ENCODE results near the gene KANSL1. TPM values are rescaled to one million over a fixed set of nuclear protein-coding genes. Genes with fewer than 3 reads are reported as not detected.
"Not testable (repeated sequence)": the region's sequence is repeated elsewhere in the genome, so short reads cannot be mapped to it uniquely, and the experiment has no call there.

KANSL1 gene
- total RNA-seq, 1 donor from 2014 or later: 152 TPM

DNA sequence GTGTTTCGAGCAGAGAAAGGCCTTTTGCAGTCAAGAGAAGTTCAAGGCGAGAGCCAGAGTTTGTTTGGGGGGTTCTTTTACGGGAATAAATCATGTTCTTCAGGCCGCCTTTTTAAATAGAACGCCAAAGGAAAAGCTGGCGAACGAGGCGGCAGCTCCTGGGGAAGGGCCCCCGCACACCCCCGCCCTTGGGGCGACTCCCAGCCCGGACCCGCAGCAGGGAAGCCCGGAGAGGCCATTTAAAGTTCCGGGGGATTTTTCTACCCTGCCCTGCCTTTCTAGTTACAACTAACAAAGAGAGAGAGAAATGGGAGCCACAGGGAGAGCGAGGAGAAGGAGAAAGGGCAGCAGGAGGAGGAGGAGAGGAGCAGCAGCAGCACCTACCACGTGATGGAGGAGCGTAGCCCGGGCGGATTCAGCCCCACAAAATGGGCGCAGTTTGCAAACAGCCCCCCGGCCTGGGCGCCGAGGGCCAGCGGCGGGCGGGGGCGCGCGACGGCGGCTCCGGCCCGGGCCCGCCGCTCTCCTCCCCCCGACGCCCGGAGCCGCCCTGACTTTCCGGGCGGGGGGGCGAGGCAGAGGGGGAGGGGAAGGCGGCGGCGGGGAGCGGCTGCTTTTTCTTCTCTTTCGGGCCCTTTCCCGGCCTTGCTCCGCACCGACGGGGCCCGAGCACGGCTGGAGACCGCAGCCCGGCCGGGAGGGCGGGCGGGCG is 634 bp downstream of the KANSL1 start:
- intact Hi-C loops (cut with micrococcal nuclease): loop anchor here (1.0 to 5.0 kb wide), 8 partner anchors 8 to 1915 kb away; partner anchors contain the start of gene SNX11
- ATAC-seq (ENCODE audit: low read depth): peak; percentile 28
- DNase-seq: no peak
- Mint-ChIP-seq H3K27me3 (no peaks in the 10 kb centered on the region), H3K27ac (peak overlapping the region; percentile 98), H3K4me3 (peak overlapping the region; percentile 94), H3K36me3 (ENCODE audit: low read depth) (peaks cover 36% of the 10 kb centered on the region), H3K9me3 (no peaks in the 10 kb centered on the region), H3K4me1 (peaks cover 63% of the 10 kb centered on the region)
- CTCF ChIA-PET: interaction anchor here (0.6 to 2.2 kb wide), 22 partner anchors 9 to 1032 kb away, joined by 3 to 16 read pairs (median 4); no protein-coding TSS in a partner anchor
- POLR2A ChIA-PET: interaction anchor here (0.5 to 2.3 kb wide), 28 partner anchors 10 to 1132 kb away, joined by 3 to 12 read pairs (median 3); partner anchors contain the start of gene FMNL1
- TF ChIP-seq, protein P1, sequence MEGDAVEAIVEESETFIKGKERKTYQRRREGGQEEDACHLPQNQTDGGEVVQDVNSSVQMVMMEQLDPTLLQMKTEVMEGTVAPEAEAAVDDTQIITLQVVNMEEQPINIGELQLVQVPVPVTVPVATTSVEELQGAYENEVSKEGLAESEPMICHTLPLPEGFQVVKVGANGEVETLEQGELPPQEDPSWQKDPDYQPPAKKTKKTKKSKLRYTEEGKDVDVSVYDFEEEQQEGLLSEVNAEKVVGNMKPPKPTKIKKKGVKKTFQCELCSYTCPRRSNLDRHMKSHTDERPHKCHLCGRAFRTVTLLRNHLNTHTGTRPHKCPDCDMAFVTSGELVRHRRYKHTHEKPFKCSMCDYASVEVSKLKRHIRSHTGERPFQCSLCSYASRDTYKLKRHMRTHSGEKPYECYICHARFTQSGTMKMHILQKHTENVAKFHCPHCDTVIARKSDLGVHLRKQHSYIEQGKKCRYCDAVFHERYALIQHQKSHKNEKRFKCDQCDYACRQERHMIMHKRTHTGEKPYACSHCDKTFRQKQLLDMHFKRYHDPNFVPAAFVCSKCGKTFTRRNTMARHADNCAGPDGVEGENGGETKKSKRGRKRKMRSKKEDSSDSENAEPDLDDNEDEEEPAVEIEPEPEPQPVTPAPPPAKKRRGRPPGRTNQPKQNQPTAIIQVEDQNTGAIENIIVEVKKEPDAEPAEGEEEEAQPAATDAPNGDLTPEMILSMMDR (IDR thresholded peaks at IDR 0.05): no peak

GRCh38 chr17:46192189-46192438 is 1.1 kb downstream of the KANSL1 start:
- ATAC-seq (ENCODE audit: low read depth) (no peak), DNase-seq (no peak)
- Mint-ChIP-seq H3K9me3 (no peaks in the 10 kb centered on the region), H3K4me1 (peaks cover 66% of the 10 kb centered on the region), H3K27ac (peak overlapping the region; percentile 98), H3K36me3 (ENCODE audit: low read depth) (peaks cover 32% of the 10 kb centered on the region), H3K27me3 (no peaks in the 10 kb centered on the region), H3K4me3 (peak overlapping the region; percentile 94)
- intact Hi-C loops (cut with micrococcal nuclease): loop anchor here (1.0 to 5.0 kb wide), 6 partner anchors 8 to 1915 kb away; partner anchors contain the start of gene SNX11
- TF ChIP-seq, protein P1 (IDR thresholded peaks at IDR 0.05): no peak
- ChIA-PET CTCF (interaction anchor here (2.2 kb wide), 1 partner anchor 21 kb away, joined by 16 read pairs; no protein-coding TSS in a partner anchor), POLR2A (interaction anchor here (0.7 to 2.3 kb wide), 4 partner anchors 9 to 148 kb away, joined by 3 to 12 read pairs (median 6); no protein-coding TSS in a partner anchor)

DNA sequence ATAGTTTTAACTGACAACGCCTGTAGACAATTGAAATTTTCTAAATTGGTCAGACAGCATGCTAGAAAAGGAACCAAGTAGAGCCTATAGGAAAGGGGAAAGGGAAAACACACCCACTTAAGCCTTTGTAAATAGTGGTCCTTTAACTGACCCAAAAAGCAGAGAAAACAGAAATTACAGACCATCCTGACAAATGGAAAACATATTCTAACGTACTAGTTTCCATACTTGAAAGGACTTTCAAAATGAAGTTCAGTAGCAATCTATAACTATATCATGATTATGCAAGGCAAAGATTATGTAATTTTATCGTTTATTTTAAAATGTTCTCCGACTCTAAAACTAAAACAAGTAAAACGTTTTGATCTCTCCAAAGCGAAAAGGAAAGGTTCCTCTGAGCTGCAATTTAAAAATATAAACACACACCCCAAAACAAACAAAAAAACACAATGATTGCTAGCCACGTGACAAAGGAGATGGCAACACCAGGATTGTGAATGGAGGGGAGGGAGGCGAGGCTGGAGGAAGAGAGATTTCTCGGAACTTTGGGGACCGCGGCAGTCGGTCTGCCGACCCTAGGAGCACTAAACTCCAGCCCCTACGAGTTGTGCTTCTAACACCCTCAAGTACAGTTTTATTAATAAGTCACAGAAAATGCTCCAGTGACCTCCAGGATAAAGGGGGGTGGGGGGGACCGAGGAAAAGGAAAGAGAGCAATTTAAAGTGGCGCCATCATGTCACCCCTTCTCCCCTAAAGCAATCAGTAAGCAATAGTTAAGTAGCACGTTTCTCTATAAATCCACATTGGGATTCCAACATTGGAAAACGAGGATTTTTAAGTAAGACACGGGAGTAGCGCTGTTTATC is 1.7 kb downstream of the KANSL1 start:
- ATAC-seq (ENCODE audit: low read depth): no peak
- Mint-ChIP-seq H3K4me3 (peak overlapping the region; percentile 94), H3K27me3 (no peaks in the 10 kb centered on the region), H3K9me3 (no peaks in the 10 kb centered on the region), H3K4me1 (peaks cover 70% of the 10 kb centered on the region), H3K27ac (peak overlapping the region; percentile 98), H3K36me3 (ENCODE audit: low read depth) (peaks cover 31% of the 10 kb centered on the region)
- ChIA-PET POLR2A (interaction anchor here (0.7 to 2.3 kb wide), 4 partner anchors 9 to 651 kb away, joined by 3 to 12 read pairs (median 6); no protein-coding TSS in a partner anchor), CTCF (no interaction called here)
- DNase-seq: no peak
- TF ChIP-seq, protein P1 (IDR thresholded peaks at IDR 0.05): no peak
- intact Hi-C loops (cut with micrococcal nuclease): loop anchor here (1.0 to 5.0 kb wide), 6 partner anchors 7 to 1916 kb away; partner anchors contain the start of gene SNX11

GRCh38 chr17:46190763-46191162 is 2.5 kb downstream of the KANSL1 start:
- ATAC-seq (ENCODE audit: low read depth): no peak
- ChIA-PET POLR2A (no interaction called here), CTCF (no interaction called here)
- H3K36me3 Mint-ChIP-seq (ENCODE audit: low read depth): peaks cover 33% of the 10 kb centered on the region
- no peaks in the 10 kb centered on the region for H3K27me3 Mint-ChIP-seq
- peak overlapping the region; percentile 94 for H3K4me3 Mint-ChIP-seq
- H3K9me3 Mint-ChIP-seq: no peaks in the 10 kb centered on the region
- peak overlapping the region; percentile 8 for H3K27ac Mint-ChIP-seq
- DNase-seq: no peak
- intact Hi-C loops (cut with micrococcal nuclease): loop anchor here (5.0 kb wide), 4 partner anchors 93 to 1917 kb away; partner anchors contain the start of gene SNX11
- TF ChIP-seq, protein P1 (IDR thresholded peaks at IDR 0.05): no peak
- H3K4me1 Mint-ChIP-seq: peaks cover 71% of the 10 kb centered on the region

DNA sequence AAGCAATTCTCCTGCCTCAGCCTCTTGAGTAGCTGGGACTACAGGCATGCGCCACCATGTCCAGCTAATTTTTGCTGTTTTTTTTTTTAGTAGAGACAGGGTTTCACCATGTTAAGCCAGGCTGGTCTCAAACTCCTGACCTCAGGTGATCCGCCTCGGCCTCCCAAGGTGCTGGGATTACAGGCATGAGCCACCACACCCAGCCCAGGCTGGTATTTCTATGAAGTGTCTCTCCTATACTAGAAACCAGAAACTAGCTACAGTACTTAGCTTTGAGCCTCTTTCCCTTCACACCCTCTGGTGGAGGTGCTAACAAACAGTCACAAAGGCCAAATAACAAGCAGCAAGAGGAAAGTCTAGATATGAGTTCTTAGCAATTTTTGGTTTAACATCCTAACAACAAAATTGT is 6.4 kb downstream of the KANSL1 start:
- H3K4me3 Mint-ChIP-seq; H3K27me3 Mint-ChIP-seq; DNase-seq; intact Hi-C loops (cut with micrococcal nuclease); H3K9me3 Mint-ChIP-seq: not testable (repeated sequence)
- Mint-ChIP-seq H3K4me1 (peaks cover 96% of the 10 kb centered on the region), H3K36me3 (ENCODE audit: low read depth) (peaks cover 33% of the 10 kb centered on the region), H3K27ac (peak overlapping the region; percentile 8)
- ChIA-PET CTCF (interaction anchor here (0.6 to 3.7 kb wide), 7 partner anchors 9 to 143 kb away, joined by 3 to 10 read pairs (median 4); no protein-coding TSS in a partner anchor), POLR2A (interaction anchor here (1.1 kb wide), 1 partner anchor 8 kb away, joined by 3 read pairs; no protein-coding TSS in a partner anchor)
- peak; percentile 37 for ATAC-seq (ENCODE audit: low read depth)

All from activated B cell treated with CpG ODN at 0.5 μM for 24 hours (primary cell).